HG02852 (cell line): ENCODE results near the gene CNTNAP4.

Experiments used
- ATAC-seq: cut with Tn5 transposase; IDR thresholded peaks from one replicate; pipeline ENCODE4 v1.9.1; 2021; ENCODE audit warnings: mild to moderate bottlenecking, moderate library complexity; ENCODE audit not compliant: unreplicated experiment

CNTNAP4 gene

GRCh38 chr16:76276745-76277438, at the start of gene CNTNAP4:
Gene CNTNAP4 (plus strand): TSS chr16:76277401. CDS start chr16:76277663, 262 bp downstream.
- no peak for ATAC-seq

GRCh38 chr16:76228546-76229146, 48.6 kb upstream of the CNTNAP4 start:
- ATAC-seq: no peak

- no peak for ATAC-seq
Measured at GRCh38 chr16:76232704-76233103, 44.5 kb upstream of the CNTNAP4 start.

- no peak for ATAC-seq
Measured at GRCh38 chr16:76235025-76235424, 42.2 kb upstream of the CNTNAP4 start.

GRCh38 chr16:76235426-76235825, 41.8 kb upstream of the CNTNAP4 start:
- no peak for ATAC-seq

- no peak for ATAC-seq
Measured at GRCh38 chr16:76237471-76237870, 39.7 kb upstream of the CNTNAP4 start.

- ATAC-seq: no peak
Measured at GRCh38 chr16:76241755-76242154, 35.4 kb upstream of the CNTNAP4 start.

GRCh38 chr16:76243620-76244019, 33.6 kb upstream of the CNTNAP4 start:
- no peak for ATAC-seq

GRCh38 chr16:76246587-76246986, 30.6 kb upstream of the CNTNAP4 start:
- ATAC-seq: no peak

GRCh38 chr16:76265434-76266045, 11.7 kb upstream of the CNTNAP4 start:
- ATAC-seq: peak; percentile 80

- no peak for ATAC-seq
Measured at GRCh38 chr16:76268824-76269223, 8.4 kb upstream of the CNTNAP4 start.

- ATAC-seq: no peak
Measured at GRCh38 chr16:76277460-76278030, 344 bp downstream of the CNTNAP4 start.

- no peak for ATAC-seq
Measured at GRCh38 chr16:76278086-76278485, 885 bp downstream of the CNTNAP4 start.

- no peak for ATAC-seq
Measured at GRCh38 chr16:76278980-76279379, 1.8 kb downstream of the CNTNAP4 start.

- no peak for ATAC-seq
Measured at GRCh38 chr16:76280421-76281215, 3.4 kb downstream of the CNTNAP4 start.

GRCh38 chr16:76287466-76287865, 10.3 kb downstream of the CNTNAP4 start:
- ATAC-seq: no peak

GRCh38 chr16:76292218-76292617, 15.0 kb downstream of the CNTNAP4 start:
- no peak for ATAC-seq

- no peak for ATAC-seq
Measured at GRCh38 chr16:76293980-76294379, 16.8 kb downstream of the CNTNAP4 start.

- ATAC-seq: no peak
Measured at GRCh38 chr16:76294396-76295214, 17.4 kb downstream of the CNTNAP4 start.

- no peak for ATAC-seq
Measured at GRCh38 chr16:76297941-76298340, 20.7 kb downstream of the CNTNAP4 start.
